Lung (tissue), 12 donors: ENCODE results near the gene LGALS4. TPM values are rescaled to one million over a fixed set of nuclear protein-coding genes. Genes with fewer than 3 reads are reported as not detected.

ENCODE experiments used
- ATAC-seq: fragments of 200-7000 bp; cut with Tn5 transposase; one replicate; pipeline ENCODE4 v1.9.1; 2020; ENCODE audit warnings: moderate number of reproducible peaks; ENCODE audit not compliant: insufficient read depth, low FRiP score
- DNase-seq, 3 donors: peaks; one replicate each; pipeline ENCODE4 v3.0.0-alpha.2; 2013 to 2017
- H3K27ac ChIP-seq, 2 donors: one replicate each; pipeline ENCODE4 v1.5.1; 2013; ENCODE audit warnings: mild to moderate bottlenecking in 2 of 2, moderate library complexity in 2 of 2, control low read depth in 1 of 2, inconsistent platforms in 1 of 2, low read depth in 1 of 2, low read length in 1 of 2
- H3K27me3 ChIP-seq, 3 donors: one replicate each; pipeline ENCODE4 v1.5.1; 2013; ENCODE audit warnings: low read length in 2 of 3; ENCODE audit not compliant: control insufficient read depth in 3 of 3, insufficient read depth in 3 of 3
- H3K36me3 ChIP-seq, 4 donors: one replicate each; pipeline ENCODE4 v1.5.1; 2013; ENCODE audit warnings: low read length in 4 of 4, mild to moderate bottlenecking in 1 of 4, moderate library complexity in 1 of 4; ENCODE audit not compliant: control insufficient read depth in 4 of 4, insufficient read depth in 4 of 4
- H3K4me1 ChIP-seq, 5 donors: one replicate each; pipeline ENCODE4 v1.5.1; 2013; ENCODE audit warnings: low read length in 5 of 5, mild to moderate bottlenecking in 2 of 5, moderate library complexity in 1 of 5; ENCODE audit not compliant: control insufficient read depth in 5 of 5, insufficient read depth in 5 of 5
- H3K4me3 ChIP-seq: one replicate; pipeline ENCODE4 v1.5.1; 2013; ENCODE audit warnings: mild to moderate bottlenecking, control low read depth, moderate library complexity
- H3K9ac ChIP-seq, 2 donors: one replicate each; pipeline ENCODE4 v1.5.1; 2013; ENCODE audit warnings: low read length in 2 of 2, control low read depth in 1 of 2; ENCODE audit not compliant: insufficient read depth in 1 of 2
- H3K9me3 ChIP-seq, 4 donors: one replicate each; pipeline ENCODE4 v1.5.1; 2013; ENCODE audit warnings: low read length in 3 of 4, mild to moderate bottlenecking in 1 of 4, moderate library complexity in 1 of 4; ENCODE audit not compliant: control insufficient read depth in 4 of 4, insufficient read depth in 3 of 4
- WGBS, 2 donors: extraction: QIAGEN DNeasy Blood & Tissue Kit; methylation state at CpG; one replicate each; pipeline ENCODE4 v1.1.7; 2013; 5-methylcytosine and 5-hydroxymethylcytosine counted together
- polyA plus RNA-seq, 2 donors: library from polyadenylated mRNA; stranded (reverse); fragments of 200-250 nt; gene quantifications; one replicate each; pipeline ENCODE4 v1.2.1, GENCODE V29; 2013
- total RNA-seq, 2 donors: library from RNA; depleted of rRNA in 1 of 2; stranded (reverse); fragments of >200 nt in 1 of 2; gene quantifications; one replicate each; pipeline ENCODE4 v1.2.1, GENCODE V29; 2014 to 2021
- TF ChIP-seq, protein P1 (sequence below): IDR thresholded peaks from 2 replicates; pipeline ENCODE4 v1.5.1; 2012; ENCODE audit warnings: mild to moderate bottlenecking; ENCODE audit errors: control extremely low read depth, extremely low read depth
- donor health status: control.
- donor health status: control.
- donor health status: Bipolar disorder and iron deficiency.
- donor health status: healthy.
- donor health status: DM: yes; HTN: yes; CAD: no.

The LGALS4 gene
- total and polyA plus RNA-seq, 4 donors = 0.39 to 4.1 (median 2.6) TPM

DNA sequence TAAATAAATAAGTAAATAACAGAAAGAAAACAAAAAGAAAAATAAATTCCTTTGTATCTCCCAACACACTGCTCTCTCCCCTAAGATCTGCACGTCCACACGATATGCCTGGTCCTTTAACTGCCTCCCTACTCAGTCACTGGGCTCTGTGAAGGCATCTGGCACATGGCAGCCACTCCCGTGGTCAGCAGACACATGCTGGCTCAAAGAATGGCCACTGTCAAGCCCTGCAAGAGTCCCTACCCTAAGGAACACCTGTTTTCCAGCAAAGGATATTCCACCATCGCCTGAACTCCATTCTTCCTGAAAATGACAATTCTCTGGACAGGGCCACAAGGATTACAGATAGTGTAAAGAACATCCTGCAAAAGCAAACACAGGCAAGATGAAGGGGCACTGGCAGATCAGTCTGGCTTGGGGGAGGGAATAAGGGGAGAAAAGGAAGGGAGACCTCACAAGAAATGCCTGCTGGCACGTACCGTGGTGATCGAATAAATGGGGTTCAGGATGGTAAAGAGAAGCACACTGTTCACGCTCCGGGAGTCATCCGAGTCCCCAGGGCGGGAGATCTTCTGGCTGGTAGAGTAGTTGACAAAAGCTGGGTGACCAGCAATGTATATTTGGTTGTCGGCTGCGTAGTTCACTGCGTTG is 32.8 kb upstream of the LGALS4 start:
- WGBS, 2 donors = 93 to 94% methylated on average over 14 of the region's 14 CpGs
- H3K9me3 ChIP-seq = no peaks in the 10 kb centered on the region
- TF ChIP-seq, protein P1, sequence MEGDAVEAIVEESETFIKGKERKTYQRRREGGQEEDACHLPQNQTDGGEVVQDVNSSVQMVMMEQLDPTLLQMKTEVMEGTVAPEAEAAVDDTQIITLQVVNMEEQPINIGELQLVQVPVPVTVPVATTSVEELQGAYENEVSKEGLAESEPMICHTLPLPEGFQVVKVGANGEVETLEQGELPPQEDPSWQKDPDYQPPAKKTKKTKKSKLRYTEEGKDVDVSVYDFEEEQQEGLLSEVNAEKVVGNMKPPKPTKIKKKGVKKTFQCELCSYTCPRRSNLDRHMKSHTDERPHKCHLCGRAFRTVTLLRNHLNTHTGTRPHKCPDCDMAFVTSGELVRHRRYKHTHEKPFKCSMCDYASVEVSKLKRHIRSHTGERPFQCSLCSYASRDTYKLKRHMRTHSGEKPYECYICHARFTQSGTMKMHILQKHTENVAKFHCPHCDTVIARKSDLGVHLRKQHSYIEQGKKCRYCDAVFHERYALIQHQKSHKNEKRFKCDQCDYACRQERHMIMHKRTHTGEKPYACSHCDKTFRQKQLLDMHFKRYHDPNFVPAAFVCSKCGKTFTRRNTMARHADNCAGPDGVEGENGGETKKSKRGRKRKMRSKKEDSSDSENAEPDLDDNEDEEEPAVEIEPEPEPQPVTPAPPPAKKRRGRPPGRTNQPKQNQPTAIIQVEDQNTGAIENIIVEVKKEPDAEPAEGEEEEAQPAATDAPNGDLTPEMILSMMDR = no peak
- no peak for DNase-seq
- no peaks in the 10 kb centered on the region for H3K27me3 ChIP-seq
- no peak overlapping the region for H3K9ac ChIP-seq
- ATAC-seq = no peak
- no peak overlapping the region for H3K4me3 ChIP-seq
- peaks cover 4 to 18% (median 9%) of the 10 kb centered on the region in 5 donors for H3K4me1 ChIP-seq
- peaks cover 54 to 67% (median 63%) of the 10 kb centered on the region in 4 donors for H3K36me3 ChIP-seq
- no peak overlapping the region for H3K27ac ChIP-seq

DNA sequence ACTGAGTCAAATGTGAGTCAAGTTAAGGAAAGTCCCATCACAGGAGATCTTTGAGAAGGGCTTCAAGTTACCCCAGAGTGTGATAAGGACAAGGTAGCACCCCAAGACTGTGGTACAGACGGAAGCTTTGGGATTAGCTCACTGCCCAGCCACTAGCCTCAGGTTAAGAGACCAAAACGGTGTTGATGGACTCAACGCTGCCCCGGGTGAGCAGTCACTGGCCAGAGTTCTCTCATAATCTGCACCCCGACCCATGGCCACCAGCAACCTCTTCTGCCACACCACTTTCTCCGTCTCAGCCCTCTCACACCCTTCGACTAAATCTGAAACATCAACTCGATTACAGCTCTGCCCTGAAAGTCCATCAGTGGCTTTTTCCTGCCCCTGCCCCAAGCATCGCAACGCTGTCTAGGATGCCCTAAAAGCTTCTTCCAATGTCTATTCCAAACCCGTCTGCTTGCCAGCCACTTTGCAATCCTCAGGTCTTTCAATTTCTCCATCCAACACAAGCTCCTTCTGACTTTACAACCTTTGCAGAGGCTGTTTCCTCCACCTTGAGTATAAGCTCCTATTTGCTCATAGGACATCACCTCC is 31.4 kb upstream of the LGALS4 start:
- Histone ChIP-seq H3K9me3 (no peaks in the 10 kb centered on the region), H3K27me3 (no peaks in the 10 kb centered on the region), H3K9ac (no peak overlapping the region), H3K4me3 (no peak overlapping the region), H3K4me1 (peaks cover 4 to 21% (median 9%) of the 10 kb centered on the region in 5 donors), H3K36me3 (peaks cover 64 to 75% (median 71%) of the 10 kb centered on the region in 4 donors), H3K27ac (peak overlapping the region in 1 of 2 donors; percentile 11)
- DNase-seq (no peak), ATAC-seq (no peak)
- TF ChIP-seq, protein P1 = no peak
- 92 to 96% methylated on average over 11 of the region's 11 CpGs for whole genome bisulfite sequencing, 2 donors

DNA sequence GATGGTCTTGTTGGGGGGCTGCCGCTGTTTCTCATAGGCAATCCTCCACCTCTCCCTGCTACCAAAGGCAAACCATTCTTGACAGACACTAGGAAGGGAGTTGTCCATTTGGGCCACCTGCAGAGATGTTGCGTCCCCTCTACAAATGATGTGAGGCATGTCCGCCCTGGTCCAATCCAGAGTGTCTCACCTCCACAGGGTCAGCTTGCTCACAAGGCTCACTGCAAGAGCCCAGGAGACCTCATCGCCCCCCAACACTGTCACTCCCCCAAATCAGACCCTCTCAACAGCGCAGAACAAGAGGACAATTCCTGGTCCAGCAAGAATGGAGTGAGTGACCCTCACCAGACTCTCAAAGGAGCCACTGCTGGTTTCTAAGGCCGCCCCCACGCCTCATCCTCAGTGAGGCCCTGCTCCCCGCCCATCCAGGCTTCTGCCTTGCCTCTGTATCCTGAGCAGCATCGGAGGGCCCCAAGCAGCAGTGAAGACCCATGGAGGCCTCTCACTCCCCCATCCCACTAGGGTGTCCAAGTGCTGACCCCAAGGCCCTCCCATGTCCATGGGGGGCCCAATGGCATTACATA is 30.5 kb upstream of the LGALS4 start:
- ATAC-seq = no peak
- H3K4me1 ChIP-seq = peaks cover 4 to 23% (median 5%) of the 10 kb centered on the region in 5 donors

More for the DNA sequence above, 30.5 kb upstream of the LGALS4 start:
- no peak overlapping the region for H3K4me3 ChIP-seq
- no peaks in the 10 kb centered on the region for H3K9me3 ChIP-seq
- WGBS, 2 donors = 96 to 98% methylated on average over 9 of the region's 9 CpGs
- no peak overlapping the region for H3K9ac ChIP-seq
- H3K27ac ChIP-seq = no peak overlapping the region
- DNase-seq = no peak
- no peaks in the 10 kb centered on the region for H3K27me3 ChIP-seq
- TF ChIP-seq, protein P1 = no peak
- H3K36me3 ChIP-seq = peaks cover 70 to 79% (median 77%) of the 10 kb centered on the region in 4 donors
